ENCODE results near the gene FBXO40. TPM values are rescaled to one million over a fixed set of nuclear protein-coding genes. Genes with fewer than 3 reads are reported as not detected.

Gene FBXO40, protein sequence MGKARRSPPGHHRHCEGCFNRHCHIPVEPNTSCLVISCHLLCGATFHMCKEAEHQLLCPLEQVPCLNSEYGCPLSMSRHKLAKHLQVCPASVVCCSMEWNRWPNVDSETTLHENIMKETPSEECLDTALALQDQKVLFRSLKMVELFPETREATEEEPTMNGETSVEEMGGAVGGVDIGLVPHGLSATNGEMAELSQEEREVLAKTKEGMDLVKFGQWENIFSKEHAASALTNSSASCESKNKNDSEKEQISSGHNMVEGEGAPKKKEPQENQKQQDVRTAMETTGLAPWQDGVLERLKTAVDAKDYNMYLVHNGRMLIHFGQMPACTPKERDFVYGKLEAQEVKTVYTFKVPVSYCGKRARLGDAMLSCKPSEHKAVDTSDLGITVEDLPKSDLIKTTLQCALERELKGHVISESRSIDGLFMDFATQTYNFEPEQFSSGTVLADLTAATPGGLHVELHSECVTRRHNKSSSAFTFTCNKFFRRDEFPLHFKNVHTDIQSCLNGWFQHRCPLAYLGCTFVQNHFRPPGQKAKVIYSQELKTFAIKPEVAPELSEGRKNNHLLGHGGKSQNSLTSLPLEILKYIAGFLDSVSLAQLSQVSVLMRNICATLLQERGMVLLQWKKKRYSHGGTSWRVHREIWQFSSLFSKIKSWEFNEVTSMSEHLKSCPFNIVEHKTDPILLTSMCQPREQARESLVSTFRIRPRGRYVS
- total RNA-seq, result under 0.01 TPM in 1 of 2 replicates, not detected in the other

DNA sequence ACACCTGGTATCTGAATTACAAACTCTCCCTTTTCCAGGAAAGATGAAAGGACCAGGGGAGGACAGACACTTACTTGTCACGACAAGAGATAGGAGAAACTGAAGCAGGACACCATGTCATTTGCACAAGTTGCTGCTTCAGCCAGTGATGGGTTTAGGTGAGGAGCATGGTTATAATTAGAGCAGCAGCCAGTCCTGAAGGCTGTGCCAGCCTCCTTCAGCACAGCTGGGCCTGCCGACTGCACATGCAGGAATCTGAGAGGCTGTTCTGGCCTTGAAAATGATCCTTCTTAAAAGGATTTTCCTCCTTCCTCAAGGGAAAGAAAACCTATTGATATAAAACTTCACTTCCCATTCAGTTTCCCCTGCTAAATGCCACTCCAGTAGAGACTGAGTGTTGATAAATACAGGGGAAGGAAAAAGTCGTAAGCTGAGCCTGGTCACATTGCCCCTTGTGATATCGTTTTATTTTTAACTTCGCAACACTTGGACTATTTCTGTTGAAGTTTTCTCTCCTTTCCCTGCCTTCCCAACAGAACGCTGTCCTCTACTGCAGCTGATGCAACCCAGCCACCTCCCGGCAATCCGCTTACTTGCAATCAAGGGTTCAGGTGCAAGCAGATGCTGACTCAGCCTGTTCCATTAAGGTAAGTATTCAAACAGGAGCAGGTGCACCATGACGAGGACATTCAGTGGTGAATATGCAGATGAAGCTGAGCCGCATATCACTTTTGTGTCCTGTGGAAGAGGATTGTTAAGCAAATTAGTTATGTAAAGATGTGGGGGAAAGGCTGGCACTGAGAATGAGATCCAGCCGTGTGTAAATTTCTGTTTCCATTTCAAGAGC lies at the start of gene FBXO40:
Gene FBXO40, plus strand, starts transcription at position 524 of the 847 bp plus-strand sequence. CDS start 27,197 bp downstream, outside the sequence.

DNA sequence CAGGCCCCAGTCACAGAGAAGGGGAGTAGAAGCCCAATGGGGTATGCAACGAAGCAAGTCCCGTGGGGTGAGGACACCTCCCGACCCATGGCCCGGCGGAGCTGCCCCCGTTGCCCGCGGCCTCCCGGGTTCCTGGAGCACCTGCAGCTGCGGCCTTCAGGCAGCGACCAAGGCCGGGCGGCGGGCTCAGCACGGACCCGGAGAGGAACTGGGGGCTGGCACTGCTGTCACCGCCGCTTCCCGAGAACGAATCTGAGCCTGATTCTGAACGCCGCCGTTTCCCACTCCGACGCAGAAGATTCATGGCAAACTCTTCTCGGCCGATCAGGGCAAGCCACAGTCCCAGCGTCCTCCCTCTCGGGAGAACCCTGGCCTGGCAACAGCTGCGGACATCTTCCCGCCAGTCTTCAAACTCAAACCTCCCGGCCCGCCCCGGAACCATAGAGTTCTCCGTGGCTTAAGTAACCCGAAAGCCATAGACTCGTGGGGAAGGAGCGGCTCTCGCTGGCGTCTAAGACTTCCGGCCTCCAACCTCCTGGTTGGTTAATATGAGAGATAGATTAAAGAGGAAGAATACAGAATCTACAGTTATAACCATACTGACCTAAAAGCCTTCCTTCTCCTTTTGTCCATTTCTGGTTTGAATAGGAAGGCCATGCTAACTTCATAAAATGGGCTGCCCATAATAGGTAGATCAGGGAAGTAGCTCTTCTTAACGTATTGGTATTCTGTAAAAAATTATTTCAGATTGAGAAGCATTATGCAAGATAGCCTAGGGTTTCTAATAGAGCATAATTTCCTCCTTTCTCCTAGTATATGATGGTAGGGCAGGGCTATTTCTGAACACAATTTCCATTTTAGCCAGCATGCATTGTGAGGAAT lies 47.4 kb upstream of the FBXO40 start, which contains the start of gene POLQ:
Gene POLQ, minus strand, starts transcription at position 415 of the 882 bp plus-strand sequence. Its CDS starts 111 bp downstream, at position 304.

DNA sequence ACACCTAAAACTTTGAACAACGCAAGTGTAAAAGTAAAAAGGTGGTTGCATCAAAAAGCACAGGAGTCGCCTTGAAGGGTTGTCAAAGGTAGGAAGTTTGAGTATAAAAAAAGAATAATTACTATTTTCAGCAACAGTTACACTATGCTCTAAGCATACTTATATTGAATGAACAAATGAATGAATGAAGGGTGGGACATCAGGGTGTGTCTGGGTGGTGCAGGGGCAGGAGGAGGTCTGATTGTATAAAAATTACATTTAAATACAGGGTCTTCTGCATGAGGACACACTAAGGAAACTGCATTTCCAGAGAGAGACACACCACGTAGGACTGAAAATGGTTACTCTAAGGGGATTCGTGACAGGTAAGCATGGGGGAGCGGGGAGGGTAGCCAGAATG lies 25.5 kb upstream of the FBXO40 start, which contains the start of gene ARGFX:
Gene ARGFX, plus strand, starts transcription at position 301 of the 400 bp plus-strand sequence. CDS start 2,765 bp downstream, outside the sequence.

DNA sequence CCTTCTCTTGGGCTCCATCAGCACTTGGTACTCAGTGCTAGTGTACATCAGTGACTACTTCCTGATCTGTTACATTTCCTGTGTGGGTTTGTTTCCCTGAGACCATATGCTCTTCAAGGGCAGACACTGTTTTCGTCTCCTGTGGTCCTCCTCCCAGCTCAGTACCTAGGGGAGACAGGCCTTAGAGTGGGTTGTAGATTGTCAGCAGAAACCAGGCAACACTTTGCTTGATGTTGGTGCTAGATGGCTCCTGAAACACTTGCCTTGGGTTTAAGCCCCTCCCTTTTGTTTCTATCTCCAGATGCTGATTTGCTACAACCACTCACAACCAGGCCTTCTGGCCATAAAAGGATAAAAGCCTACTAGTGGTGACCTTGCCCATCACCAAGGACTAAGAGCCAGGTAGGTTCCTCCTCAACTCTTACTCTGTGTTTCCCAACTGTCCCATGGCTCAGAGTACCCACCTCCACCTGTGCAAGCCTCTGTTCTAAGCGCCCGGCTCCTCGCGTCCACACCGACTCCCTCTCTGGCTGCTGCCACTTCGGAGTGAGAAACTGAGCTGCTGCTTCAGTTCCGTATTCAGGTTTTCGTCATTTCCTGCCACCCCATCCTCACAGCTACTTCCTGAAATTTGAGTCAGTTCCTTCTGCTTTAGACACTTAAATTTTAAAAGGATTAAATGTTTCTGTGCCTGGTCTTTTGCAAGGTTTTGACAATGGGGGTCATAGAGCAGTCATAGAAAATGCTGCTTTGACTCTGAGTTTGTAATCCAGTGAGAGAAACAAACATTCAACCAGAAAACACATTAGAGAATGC lies 67.4 kb downstream of the FBXO40 start, which contains the start of gene HCLS1:
Gene HCLS1, minus strand, starts transcription at position 548 of the 816 bp plus-strand sequence. CDS start 2,556 bp downstream, outside the sequence.

Other genes starting within 250 kb of the FBXO40 start
- gene POLQ, start 47.4 kb upstream of the FBXO40 start, total RNA-seq, result 6.2 and 8.4 TPM in 2 replicates
- not detected in 2 replicates for gene ARGFX, start 25.4 kb upstream of the FBXO40 start, total RNA-seq
- gene HCLS1, start 67.5 kb downstream of the FBXO40 start, total RNA-seq, result 55.2 and 55.3 TPM in 2 replicates
- gene GOLGB1, start 156.4 kb downstream of the FBXO40 start, total RNA-seq, result 33.4 and 36.1 TPM in 2 replicates
- gene IQCB1, start 241.7 kb downstream of the FBXO40 start, total RNA-seq, result 13.0 and 28.3 TPM in 2 replicates
- gene EAF2, start 241.8 kb downstream of the FBXO40 start, total RNA-seq, result 1.6 and 3.2 TPM in 2 replicates